ENCODE results near the gene ADIPOR2.

The ADIPOR2 gene

DNA sequence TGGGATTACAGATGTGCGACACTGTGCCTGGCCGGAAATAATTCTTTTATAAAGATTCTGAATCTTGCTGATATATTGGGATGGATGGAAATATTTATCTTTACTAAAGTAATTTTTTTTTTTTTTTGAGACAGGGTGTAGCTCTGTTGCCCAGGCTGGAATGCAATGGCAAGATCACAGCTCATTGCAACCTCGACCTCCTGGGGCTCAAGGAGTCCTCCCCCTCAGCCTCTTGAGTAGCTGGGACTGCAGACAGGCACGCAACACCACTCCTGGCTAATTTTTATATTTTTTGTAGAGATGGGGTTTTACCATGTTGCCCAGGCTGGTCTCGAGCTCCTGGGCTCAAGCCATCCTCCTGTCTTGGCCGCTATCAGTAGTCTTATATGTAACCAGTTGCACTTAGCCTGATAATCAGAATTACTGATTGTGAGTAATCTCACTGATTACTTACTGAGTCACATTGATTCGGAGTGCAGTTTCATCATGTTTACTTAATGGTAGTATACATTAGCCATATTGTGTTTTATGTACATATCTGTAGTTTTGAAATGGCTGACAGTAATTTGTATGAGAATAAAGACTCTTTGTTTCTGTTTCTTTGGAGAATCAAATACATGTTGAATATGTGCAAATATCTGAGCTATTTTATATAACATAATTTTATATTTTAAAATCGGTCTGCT, 79.1 kb downstream of the ADIPOR2 start:
- no peak for DNase-seq

DNA sequence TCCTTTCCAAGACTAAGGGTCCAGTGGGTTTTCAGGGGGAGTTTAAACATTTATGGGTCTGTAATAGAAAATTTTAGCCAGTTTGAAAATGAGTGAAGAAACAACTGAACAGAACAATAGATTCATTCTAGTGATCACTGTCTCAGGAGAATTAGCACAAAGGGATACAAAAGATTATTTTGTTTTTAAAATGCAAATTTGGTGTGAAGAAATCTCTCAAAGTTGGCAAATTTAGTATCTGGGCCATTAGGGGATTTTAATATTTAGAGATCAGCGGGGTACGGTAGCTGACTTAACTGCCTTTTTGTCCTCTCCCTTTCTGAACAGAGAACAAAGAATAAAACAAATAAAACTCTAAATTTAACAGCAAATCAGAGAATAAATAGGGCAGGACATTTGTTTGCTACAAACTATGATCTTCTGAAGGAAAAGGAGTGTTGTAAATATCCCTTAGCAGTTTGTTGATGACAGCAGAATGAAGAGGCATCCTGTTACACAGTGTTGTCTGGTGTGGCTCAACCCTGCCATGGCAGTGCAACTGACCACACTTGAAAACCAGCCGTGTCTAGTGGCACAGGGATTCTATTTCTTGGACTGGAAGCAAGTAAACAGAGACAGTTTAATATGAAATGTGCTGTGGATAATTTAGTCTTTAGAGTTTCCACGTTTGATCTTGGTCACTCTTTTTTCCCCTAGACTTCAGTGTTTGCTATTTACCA, 83.2 kb downstream of the ADIPOR2 start:
- peak in 5 of 56 donors; percentile 27 to 55 (median 32) for DNase-seq

DNA sequence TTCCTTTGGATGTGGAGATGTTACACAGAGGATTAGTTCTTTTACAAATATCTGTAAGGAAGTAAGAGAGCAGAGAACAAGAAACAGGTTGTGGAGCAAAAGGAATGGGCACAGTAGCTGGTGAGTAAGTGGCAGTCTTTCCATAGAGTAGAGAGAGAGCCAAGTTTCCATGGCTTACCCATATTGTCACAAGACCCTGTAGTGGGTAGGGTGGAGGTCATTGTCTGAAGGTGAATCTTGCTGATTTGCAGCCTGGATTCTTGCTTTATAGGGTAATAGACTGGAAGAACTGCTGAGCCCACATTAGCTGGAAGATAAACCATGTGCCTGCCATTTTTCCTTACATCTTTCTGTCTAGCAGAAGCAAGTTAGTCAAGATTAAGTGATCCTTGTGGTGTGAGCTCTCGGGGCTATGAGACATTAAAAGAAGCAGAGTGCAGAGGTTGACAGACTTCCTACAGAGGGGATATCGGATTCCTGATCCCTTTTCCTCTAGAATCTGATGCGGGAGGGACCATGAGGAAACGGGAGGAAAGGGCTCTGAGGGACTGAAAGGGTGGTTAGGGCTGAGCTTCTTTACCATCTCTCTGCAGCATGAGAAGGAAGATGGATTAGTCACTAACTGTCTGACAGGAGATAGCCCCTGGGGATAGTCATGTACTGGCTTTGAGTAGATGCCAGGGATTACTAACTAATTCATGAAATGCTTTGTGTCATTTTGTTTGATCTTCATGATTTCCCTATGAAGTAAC, 85.5 kb downstream of the ADIPOR2 start:
- DNase-seq, result no peak

DNA sequence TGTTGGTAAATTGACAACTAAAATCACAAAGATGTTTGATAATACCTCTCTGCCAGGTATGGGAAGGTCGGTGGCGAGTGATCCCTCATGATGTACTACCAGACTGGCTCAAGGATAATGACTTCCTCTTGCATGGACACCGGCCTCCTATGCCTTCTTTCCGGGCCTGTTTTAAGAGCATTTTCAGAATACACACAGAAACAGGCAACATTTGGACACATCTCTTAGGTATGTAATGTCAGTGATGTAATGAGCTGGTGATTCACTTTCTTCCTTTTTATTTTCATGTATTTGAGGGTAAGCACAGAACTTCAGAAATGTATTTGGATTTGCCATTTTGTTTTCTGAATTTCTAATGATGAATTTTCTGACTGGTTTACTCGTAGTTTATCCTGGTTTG, 86.9 kb downstream of the ADIPOR2 start:
- DNase-seq, result no peak

DNA sequence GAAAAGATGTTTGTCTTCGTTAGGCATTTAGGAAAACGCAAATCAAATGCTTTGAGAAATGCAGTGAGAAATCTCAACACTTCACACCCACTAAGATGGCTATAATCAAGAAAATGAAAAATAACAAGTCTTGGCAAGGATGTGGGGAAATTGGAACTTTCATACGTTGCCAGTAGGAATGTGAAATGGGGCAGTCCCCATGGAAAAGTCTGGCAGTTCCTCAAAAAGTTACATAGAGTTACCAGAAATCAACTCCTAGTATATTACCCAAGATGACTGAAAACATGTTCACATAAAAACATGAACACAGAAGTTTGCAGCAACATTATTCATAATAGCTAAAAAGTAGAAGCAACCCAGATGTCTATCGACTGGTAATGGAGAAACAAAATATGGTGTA, 88.0 kb downstream of the ADIPOR2 start:
- no peak for DNase-seq

DNA sequence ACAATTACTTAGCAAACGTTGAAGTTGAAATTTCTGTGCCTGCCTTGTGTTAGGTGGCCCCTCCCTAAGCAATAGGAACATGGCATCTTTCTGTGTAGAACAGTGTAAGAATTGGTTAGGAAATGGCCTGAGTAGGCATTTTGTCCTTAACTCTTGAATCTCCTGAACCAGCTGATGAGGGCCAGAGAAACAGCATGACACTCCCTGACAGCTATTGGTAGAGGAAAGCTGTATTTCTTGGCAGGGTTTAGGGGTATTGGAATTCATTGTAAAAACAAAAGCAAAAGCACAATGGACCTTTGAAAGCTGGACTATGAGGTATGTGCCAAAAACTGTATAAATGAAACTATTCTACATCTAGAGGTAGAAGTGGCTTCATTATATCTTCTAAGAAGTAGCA, 88.9 kb downstream of the ADIPOR2 start:
- peak in 5 of 56 donors; percentile 29 to 69 (median 32) for DNase-seq

DNA sequence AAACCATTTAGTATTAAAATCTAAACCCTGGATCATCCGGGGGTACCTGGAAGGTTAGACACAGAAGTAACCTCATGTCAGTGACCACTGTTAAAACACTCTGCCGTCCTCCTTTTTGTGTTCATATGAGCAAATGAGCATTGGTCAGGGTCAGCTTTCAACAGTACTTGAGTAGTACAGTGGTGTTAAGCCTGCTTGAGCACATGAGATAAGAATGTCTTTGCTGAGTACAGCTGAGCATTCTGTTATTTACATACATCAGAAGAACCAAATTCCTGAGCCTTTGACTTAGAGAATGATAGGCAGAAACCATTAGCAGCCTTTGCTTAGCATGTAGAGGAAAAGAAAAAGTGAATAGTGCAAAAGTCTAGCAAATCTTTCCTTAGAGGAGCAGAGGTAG, 90.9 kb downstream of the ADIPOR2 start:
- DNase-seq, result no peak

DNA sequence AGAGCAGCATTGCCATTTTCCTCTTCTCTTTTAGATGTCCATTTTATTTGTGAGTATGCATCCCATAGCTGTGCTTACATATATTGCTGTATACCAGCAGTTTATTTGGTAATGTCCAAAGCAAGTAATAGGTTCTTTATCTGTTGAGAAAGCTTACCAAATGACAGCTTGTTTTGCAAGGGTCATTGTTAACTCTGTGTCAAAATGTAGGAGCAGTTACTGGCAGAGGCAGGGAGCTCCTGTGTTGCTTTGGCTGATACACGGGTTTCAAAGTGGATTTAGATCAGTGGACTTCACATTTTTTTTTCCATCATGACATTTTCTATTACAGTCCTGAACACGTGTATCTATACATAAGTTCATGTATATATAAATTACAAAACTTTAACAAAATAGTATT, 91.3 kb downstream of the ADIPOR2 start:
- DNase-seq, result no peak

DNA sequence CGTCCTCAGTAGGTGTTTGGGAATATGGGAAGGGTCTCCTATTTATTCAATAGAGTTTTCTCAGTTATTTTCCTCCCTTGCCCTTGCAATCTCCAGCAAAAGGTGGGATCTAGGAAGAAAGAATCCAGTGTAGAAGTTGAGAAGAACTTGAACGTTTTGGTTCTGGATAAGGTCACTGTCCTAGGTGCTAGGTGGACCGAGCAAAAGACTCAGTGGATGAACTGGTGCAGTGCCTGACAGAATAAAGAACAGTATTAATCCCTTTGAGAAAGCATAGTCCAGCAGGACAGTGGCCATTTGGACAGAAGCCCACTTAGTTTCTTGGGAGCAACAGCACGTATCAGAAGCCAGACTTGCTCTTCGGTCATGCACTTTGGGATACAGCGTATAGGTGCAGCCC, 96.8 kb downstream of the ADIPOR2 start:
- DNase-seq, result no peak

DNA sequence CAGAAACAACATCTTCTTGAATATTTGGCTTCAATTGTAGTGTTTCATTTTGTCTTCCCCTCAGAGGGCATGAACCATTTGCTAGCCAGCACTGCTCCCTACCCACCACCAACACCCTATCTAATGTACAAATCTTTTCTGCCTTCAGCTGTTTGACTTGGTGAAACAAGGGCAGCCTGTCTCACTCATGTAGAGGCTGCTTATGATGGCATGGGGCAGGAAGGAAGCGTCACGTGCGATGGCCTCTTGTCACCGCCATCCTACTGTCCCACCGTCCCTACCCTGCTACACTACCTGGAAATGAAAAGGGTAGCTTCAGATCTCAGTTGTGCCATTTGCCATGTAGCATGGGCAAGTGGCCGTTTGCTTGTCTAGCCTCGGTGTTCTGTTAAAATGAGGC, 99.6 kb downstream of the ADIPOR2 start:
- no peak for DNase-seq

DNA sequence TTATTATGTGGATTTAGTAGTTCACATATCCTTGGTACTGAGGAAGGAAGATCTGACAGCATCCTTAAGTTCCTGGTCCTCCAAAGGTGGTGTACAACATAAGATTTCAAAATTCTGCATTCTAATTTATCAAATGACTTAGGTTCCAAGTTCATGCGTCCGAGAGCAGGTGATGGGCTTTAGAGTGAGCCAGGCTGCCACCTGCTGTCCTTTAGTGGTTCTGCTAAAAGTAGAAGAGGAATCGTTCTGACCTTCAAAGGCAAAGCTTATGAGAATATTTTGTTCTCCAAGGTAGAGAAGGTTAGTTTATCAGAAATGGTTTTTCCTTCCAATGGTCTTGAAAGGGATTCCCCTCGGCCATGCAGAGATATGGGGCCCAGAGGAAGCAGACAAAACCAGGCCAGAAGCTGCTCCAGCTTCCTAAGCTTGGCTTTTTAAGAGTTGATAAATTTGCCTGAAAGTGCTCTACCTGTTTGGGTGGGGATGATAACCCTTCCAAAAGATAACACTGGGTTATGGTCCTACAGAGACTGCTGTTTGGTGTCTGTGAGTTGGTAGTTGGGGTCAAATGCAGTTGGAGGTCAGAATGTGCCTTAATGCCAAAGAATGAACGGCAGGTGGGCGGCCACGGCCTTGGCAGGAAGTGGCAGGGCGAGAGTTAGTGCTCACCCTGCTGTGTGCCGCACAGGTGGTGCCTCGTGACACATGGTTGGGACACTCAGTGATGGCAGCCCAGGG, 100.4 kb downstream of the ADIPOR2 start:
- DNase-seq, result peak in 33 of 56 donors; percentile 15 to 85 (median 42)

DNA sequence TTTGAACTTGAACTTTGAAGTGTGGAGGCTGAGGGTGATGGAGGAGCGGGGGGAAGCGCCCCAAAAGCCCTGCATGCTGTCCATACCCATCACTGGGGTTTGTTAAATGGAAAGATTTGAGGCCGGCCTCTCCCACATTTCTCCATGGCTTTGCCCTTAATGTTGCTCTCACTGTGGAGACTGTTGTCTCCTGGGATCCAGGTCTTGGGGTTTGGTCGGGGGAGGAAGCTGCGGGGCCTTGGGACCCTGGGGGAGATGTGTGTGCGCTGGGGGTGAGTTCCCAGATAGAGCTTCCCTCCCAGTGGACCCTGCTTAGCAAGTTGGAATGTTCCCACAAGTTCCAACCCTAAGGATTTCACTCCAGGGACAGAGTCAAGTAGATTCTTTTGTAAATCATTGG, 101.5 kb downstream of the ADIPOR2 start:
- DNase-seq, result no peak

DNA sequence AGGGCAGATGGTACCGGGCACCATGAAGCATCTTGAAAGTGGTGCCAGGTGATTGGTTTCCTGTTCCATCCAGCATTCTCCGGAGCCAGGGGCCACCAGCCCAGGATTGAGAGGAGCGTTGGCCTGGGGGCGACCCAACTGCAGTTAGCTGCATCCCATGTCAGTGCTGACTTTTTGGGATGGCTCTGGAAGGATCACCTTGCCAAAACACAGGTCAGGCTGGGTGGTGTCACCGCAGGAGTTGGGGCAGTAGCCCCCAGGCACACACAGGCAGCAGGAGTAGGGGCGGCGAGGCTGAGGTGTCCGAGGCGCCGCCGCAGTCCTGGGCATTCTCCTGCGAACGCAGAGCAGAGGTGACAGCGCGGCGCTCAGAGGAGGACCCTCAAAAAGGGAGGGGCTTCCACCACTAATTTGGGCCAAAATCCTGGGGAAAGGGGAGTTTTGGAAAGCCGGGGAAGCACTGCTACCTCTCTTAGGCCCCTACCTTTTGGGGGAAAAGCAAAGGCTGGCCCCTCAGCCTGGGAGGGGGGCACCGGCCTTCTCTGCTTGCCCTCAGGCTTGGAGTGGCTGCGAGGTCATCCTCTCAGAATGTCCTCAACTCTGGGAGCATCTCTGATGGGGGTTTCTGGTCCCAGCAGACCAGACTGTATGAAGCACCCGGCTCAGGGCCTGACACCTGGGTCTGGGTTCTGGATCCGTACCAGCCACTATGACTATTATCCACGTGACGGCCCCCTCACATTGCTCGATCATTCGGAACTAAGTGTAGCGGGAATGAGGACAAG, 102.7 kb downstream of the ADIPOR2 start:
- DNase-seq, result no peak

DNA sequence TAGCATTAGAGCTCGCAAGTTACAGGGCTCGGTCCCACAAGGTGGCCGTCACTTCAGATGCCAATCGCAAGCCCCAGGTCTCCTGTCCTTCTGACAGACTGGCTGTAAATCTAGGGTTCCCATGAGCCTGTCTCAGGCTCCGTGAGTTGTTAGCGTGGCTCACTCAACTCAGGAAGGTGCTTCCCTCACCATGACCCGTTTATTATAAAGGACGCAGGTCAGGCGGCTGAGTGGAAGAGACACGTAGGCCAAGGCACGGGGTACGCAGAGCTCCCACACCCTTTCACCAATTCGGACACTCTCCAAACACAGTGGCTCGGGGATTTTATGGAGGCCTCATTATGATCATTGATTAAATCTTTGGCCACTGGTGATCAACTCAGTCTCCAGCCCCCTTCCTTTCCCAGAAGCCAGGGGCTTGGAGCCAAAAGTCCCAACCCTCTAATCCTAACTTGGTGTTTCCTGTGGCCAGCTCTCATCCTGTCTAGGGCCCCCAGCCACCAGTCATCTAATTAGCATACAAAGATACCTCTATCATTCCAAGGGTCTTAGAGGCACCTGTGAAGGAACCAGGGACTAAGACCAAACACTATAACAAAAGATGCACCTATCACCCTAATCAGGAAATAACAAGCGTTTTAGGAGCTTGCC, 103.7 kb downstream of the ADIPOR2 start:
- no peak for DNase-seq

DNA sequence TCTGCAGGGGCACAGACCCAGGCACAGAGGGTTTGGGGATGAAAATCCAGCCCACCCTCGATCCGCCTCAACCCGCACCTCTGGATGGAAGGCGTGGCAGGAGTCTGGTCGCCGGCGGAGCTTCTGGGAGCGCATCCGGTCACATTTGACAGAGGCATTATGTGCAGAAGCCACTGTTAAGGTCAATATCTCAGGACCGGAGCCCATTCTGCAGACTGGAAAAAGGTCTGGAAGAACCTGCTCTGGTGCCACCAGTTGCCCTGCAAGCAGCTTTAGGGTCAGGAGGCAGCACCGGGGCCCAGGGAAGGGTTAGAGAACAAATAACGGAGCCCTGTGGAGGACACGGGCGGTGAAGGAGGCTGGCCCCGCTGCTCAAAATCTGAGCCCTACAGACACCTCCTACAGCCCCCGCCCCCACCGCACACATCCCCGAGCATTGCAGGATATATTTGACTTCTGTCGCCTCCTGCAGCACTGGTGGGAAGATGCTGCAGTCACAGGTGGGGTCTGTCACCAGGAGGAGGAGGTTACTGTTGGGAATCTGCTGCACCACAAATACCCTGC, 104.4 kb downstream of the ADIPOR2 start:
- DNase-seq, result no peak

DNA sequence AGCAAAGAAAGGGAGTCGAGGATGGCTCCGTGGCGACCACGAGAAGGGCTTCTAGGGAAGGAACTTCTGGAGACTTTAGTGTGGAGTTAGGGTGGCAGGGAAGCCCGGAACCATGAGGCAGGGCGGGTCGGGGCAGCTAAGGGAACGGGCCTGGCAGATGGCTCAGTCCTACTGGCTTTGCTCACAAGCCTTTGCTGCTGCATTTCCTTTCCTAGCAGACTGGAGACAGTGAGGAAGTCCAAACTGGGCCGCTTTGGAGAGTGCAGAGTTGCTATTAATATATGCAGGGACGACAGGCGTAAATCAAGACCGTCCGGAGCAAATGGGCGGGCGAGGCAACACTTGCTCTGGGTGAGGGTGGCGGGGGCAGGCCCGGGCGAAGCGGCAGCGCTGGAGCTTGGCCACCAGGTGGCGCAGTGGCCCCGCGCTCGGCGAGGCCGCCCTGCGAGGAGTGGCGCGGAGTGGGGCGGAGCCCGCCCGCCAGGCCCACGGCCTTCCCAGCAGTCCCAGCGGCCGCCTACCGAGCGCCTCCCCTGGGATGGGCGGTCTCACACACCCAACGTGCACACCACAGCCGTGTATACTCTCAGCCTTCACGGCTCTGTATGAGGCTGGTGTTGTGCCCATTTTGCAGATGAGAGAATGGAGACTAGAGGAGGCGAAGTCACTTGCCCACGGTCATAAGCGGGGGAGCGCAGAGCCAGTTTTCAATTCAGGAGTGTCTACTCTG, 105.1 kb downstream of the ADIPOR2 start:
- DNase-seq, result peak in 55 of 56 donors; percentile 33 to 92 (median 81)

DNA sequence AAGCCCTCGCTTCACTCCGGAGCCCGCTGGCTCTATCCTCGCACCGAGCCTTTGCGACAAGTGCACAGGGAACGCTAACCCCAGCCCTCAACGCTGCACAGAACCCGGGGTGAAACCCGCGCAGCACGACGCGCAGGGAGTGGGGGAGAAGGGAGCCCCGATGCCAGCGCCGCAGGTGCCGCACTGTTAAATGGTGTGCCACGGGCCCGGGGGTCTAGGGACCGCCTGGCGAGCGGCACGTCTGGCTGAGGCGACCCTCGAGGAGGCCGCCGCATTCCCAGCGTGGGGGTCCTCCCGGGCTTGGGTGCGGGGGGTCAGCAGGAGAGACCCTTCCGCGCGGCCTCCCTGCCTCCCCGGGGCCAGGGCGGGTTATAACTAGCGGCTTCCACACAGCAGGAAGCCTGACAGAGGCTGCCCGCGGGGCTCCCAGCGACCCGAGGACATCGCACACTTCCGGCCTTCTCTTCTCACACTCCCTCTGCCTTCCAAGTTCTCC, 105.7 kb downstream of the ADIPOR2 start:
- no peak for DNase-seq

DNA sequence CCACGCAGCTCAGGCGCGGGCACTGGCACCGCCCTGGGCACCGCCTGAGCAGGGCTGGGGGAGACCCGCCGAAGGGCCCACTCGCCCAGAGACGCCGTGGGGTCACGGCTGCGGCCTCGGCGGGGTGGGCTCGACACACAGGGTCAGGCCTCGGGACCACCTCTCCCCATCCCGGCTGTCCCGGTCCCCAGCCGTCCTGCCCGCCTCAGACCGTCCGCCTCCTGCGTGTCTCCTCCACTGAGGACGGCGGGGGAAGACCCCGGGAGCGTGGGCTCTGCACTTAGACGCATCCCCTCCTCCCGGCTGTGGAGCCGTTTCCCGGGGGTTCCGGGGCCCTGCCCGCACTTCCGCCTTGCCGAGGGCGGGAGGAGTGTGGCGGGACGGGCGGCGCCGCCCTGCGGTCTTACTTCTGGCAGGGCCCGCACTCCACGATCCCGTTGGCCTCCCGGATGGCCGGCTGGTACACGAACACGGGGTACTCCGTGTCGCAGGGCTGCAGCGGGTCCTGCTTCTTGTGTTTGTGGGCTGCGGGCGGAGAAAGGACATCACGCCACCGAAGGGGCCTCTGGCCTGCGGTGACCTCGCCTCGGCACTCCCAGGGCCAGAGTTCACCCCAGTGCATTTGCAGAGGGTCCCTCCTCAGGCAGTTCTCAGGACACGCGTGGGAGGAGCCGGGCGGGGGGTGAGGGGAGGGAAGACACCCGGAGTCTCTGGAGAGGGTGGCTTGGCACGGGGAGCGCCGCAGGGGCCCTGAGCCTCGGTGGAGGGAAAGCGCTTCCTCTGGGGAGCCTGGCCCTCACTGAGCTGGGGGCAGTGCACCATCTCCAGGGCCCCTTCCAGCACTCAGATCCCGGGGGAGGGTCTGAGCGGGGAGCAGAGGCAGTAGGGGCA, 106.4 kb downstream of the ADIPOR2 start:
- DNase-seq, result peak in 1 of 56 donors; percentile 23
